Activated CD4-positive, alpha-beta T cell treated with anti-CD3 and anti-CD28 coated beads, Interleukin-2, amount 50 U/mL, for 4 hours (primary cell): ENCODE data around the gene TBKBP1.
"Not testable (repeated sequence)": the region's sequence is repeated elsewhere in the genome, so short reads cannot be mapped to it uniquely, and the experiment has no call there.

Experiments used
- DNase-seq, 2 experiments: peaks; one replicate each; pipeline ENCODE4 v3.0.0-alpha.2; 2020

TBKBP1 gene

GRCh38 chr17:47733047-47733673 is 39.2 kb downstream of the TBKBP1 start, which contains the start of gene TBX21:
Gene TBX21 (plus strand): TSS chr17:47733236. CDS start chr17:47733455, 219 bp downstream.
- DNase-seq, result peak; percentile 93 to 94

DNA sequence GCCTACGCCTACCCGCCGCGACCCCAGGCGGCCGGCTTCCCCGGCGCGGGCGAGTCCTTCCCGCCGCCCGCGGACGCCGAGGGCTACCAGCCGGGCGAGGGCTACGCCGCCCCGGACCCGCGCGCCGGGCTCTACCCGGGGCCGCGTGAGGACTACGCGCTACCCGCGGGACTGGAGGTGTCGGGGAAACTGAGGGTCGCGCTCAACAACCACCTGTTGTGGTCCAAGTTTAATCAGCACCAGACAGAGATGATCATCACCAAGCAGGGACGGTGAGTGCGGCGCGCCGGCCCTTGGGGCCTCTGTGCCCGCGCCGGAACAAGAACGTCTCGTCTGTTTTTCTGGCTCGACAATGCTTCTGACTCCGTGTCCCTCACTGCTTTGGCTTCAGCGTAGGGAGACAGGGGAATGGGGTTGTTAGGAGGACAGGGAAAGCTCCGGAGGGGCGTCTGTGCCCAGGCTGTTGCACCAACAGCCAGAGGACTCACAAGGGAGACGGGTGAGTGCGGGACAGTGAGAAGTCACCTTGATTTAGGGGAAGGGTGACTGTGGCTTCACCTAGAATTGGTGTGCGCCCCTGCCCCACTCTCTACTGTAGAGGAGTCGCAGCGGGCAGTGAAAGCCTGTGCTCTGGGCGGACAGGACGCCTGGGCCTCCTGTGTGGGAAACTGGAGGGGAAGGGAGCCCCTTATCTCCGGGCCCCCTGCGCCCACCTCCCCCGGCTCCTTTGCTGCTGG is 39.9 kb downstream of the TBKBP1 start:
- peak in 1 of 2 experiments; percentile 18 for DNase-seq

GRCh38 chr17:47735139-47735464 is 41.1 kb downstream of the TBKBP1 start:
- DNase-seq, result no peak

- DNase-seq, result no peak
These were observed 41.6 kb downstream of the TBKBP1 start for GRCh38 chr17:47735536-47736011.

DNA sequence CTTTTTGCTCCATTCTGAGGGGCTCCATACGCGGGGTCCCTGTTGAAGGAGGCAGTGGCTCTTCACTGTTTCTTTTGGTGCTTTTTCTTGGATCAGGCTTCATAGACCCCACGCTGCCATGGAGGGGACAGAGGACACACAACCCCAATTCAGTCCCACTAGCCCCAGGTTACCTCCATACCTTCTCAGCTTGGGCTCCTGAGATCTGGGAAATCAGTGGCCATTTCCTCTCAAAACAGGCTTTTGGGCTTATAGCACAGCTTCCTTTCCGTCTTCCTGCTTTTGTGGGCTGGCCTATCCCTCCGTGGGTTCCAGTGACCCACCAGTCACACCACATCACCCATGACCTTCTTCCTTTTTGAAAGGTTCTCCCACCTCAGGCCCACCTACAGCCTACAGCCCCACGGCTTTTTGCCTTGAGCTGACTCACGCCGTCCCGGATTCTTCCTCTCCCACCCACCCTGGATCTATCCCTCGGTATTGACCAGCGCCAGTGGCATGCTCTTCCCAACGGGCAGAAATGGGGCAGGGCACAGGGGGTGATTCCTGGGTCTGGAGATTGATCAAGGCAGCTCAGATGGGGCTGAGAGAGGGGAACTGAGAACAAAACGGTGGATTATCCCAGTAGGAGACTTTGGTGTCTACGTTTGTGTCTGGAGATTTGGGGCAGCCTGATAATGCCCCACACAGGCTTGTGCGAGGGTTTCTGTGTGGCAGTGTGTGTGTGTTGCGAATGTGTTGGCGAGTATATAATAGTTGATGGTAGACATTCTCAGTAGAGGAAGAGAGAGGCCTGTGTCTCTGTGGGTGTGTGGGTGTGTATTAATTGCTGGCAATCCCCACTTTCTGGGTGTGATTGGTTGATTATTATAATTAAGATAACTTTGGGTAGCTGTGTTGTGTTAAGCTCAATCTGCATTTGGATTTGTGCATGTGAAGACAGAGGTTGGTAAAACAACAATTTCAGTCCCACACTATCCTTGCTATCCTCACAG is 42.8 kb downstream of the TBKBP1 start:
- DNase-seq, result no peak

DNA sequence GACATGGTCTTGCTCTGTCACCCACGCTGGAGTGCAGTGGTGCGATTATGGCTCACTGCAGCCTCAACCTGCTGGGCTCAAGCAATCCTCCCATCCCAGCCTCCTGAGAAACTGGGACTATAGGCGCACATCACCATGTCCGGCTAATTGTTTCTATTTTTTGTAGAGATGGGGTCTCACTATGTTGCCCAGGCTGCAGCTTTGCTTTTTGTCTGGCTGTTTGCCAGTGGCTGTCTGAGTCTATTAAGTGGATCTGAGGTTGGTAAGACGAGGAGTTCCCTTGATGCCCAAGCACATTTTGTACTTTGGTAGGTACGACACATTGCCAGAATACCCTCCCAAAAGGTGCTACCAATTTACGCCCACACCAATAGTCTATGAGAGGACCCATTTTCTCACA is 44.2 kb downstream of the TBKBP1 start:
- DNase-seq, result no peak

DNA sequence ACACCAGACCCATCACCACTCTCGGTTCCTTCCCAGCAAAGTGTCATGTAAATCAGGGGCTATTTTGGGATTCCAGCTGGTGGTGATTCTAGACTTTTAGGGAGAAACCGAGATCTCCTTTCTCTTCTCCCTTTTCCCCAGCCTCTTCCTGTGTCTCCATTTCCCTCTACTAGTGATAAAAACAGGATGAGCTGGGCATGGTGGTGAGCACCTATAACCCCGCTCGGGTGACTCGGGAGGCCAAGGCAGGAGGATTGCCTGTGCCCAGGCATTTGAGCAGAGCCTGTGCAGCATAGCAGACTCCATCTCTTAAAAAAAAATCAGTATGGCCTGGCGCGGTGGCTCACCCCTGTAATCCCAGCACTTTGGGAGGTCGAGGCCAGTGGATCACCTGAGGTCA is 45.2 kb downstream of the TBKBP1 start:
- no peak for DNase-seq

DNA sequence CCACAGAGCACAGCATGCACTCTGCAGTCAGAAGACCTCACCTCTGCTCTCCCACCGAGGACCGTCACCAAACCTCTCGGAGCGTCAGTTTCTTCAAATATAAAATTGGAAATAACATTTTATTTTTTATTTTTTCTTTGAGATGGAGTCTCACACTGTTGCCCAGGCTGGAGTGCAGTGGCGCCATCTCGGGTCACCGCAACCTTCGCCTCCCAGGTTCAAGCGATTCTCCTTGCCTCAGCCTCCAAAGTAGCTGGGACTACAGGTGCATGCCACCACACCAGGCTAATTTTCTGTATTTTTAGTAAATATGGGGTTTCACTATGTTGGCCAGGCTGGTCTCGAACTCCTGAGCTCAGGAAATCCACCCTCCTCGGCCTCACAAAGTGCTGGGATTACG is 46.0 kb downstream of the TBKBP1 start:
- DNase-seq, result not testable (repeated sequence)

DNA sequence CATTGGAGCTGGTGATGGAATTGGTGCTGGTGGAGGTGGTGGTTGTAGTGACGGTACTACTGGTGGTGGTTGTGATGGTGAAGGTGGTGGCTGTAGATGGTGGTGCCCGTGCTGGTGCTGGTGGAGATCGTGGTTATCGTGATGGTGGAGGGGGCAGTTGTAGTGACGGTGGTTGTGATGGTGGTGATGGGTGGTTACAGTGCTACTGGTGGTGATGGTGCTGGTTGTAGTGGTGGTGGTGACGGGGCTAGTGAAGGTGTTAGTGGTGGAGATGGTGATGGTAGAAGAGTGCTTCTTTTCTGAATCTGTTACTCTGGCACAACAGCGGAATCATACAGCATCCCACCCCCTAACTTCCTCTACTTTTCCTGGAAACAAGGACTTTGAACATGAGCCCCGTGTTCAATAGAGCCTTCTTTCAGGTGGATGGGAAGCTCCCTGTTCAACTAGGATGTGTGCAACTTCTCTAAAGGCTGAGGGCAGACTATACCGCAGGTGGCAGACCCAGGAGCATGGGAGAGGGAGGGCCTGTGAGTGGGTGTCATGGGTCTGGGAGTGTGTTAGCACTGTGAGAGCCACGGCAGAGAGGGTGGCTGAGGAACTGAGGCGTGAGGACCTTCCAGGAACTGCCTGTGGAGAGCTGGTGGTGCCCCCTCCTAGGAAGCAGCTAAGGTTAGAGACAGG is 47.3 kb downstream of the TBKBP1 start:
- DNase-seq, result no peak

DNA sequence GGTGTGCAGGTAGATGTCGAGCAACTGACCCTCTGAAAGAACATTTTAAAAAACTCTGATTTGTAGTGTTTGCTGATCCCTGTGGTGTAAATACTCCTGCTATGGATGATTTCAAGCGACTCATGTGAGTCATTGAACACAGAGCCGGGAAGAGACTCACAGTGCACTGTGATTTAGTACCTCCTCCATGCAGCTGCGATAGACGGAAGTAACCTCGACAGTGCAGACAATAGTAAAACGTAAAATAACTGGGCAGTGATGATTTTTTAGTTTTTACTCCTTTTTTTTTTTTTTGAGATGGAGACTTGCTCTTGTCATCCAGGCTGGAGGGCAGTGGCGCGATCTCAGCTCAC is 47.8 kb downstream of the TBKBP1 start:
- no peak for DNase-seq

DNA sequence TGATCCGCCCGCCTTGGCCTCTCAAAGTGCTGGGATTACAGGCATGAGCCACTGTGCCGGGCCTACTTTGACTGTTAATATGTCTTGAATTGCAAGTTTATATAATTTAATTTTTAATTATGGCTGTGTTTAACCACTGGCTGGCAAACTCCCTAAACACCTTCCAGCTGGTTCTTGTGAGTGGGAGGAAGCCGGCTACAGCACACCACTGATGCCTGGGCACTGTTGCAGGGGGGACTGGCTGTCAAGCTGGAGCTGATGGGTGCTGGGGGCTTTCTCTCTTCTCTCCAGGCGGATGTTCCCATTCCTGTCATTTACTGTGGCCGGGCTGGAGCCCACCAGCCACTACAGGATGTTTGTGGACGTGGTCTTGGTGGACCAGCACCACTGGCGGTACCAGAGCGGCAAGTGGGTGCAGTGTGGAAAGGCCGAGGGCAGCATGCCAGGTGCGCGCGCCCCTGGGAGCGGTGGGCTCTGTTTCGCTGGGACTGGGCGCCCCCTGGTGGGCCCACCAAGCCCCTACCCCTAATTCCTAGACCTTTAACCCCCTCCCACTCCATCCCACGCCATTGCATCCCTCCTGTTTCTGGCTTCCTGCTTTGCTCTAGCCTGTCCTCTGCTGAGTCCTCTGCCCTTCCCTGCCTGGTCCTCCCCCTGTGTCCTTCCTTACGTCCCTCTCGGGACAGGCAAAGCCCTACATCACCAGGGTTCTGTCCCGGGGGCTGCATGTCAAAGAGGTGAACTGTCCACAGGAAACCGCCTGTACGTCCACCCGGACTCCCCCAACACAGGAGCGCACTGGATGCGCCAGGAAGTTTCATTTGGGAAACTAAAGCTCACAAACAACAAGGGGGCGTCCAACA is 48.6 kb downstream of the TBKBP1 start:
- peak in 1 of 2 experiments; percentile 33 for DNase-seq

- no peak for DNase-seq
These were observed 50.4 kb downstream of the TBKBP1 start for GRCh38 chr17:47744168-47745036.

- no peak for DNase-seq
These were observed 51.0 kb downstream of the TBKBP1 start for GRCh38 chr17:47745037-47745380.

GRCh38 chr17:47751471-47751870 is 57.5 kb downstream of the TBKBP1 start:
- no peak for DNase-seq

- no peak for DNase-seq
These were observed 63.4 kb downstream of the TBKBP1 start for GRCh38 chr17:47757386-47757785.

DNA sequence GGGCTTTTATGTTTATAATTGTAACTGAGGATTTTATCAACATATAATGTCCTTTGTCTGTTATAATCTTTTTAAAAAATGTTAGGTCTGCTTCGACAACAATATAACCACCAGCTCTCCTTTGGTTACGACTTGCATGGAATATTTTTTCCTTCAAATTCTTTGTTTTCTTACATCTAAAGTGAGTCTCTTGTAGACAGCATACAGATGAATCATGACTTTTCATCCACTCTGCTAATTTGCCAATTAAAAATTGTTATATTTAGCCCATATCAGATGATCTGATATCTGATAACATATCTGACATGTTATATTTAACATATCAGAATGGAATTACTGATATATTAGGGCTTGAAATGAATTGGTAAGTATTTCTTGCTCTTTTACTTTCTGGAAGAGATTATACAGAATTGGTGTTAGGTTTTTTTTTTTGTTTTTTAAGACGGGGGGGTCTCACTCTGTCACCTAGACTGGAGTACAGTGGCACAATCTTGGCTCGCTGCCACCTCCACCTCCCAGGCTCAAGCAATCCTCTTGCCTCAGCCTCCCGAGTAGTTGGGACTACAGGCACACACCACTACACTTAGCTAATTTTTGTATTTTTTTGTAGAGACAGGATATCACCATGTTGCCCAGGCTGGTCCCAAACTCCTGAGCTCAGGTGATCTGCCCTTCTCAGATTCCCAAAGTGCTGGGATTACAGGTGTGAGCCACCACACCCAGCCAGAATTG is 66.6 kb downstream of the TBKBP1 start:
- DNase-seq, result no peak
